HG02642 (cell line): ENCODE results near the gene TRIM24.
"Not testable (repeated sequence)": the region's sequence is repeated elsewhere in the genome, so short reads cannot be mapped to it uniquely, and the experiment has no call there.

Experiments used
- ATAC-seq: cut with Tn5 transposase; IDR thresholded peaks from one replicate; pipeline ENCODE4 v1.9.1; 2021; ENCODE audit warnings: mild to moderate bottlenecking; ENCODE audit not compliant: unreplicated experiment, poor library complexity

TRIM24 gene

GRCh38 chr7:138491612-138492386, 31.7 kb downstream of the TRIM24 start:
- ATAC-seq = no peak

GRCh38 chr7:138492423-138492822, 32.4 kb downstream of the TRIM24 start:
- ATAC-seq = no peak

- ATAC-seq = no peak
Observed at GRCh38 chr7:138493535-138493934, 33.5 kb downstream of the TRIM24 start.

- no peak for ATAC-seq
Observed at GRCh38 chr7:138495485-138495884, 35.4 kb downstream of the TRIM24 start.

- no peak for ATAC-seq
Observed at GRCh38 chr7:138499340-138499739, 39.3 kb downstream of the TRIM24 start.

GRCh38 chr7:138500303-138500702, 40.2 kb downstream of the TRIM24 start:
- not testable (repeated sequence) for ATAC-seq

- no peak for ATAC-seq
Observed at GRCh38 chr7:138500892-138501291, 40.8 kb downstream of the TRIM24 start.

- ATAC-seq = no peak
Observed at GRCh38 chr7:138502023-138502767, 42.1 kb downstream of the TRIM24 start.

- no peak for ATAC-seq
Observed at GRCh38 chr7:138505361-138505873, 45.4 kb downstream of the TRIM24 start.

- ATAC-seq = no peak
Observed at GRCh38 chr7:138506764-138507163, 46.7 kb downstream of the TRIM24 start.

GRCh38 chr7:138510003-138510402, 49.9 kb downstream of the TRIM24 start:
- ATAC-seq = peak; percentile 77

- no peak for ATAC-seq
Observed at GRCh38 chr7:138512092-138512858, 52.2 kb downstream of the TRIM24 start.

GRCh38 chr7:138512885-138513284, 52.8 kb downstream of the TRIM24 start:
- ATAC-seq = no peak

- ATAC-seq = no peak
Observed at GRCh38 chr7:138513344-138513871, 53.3 kb downstream of the TRIM24 start.

- ATAC-seq = no peak
Observed at GRCh38 chr7:138514044-138514443, 54.0 kb downstream of the TRIM24 start.

GRCh38 chr7:138515001-138515528, 55.0 kb downstream of the TRIM24 start:
- ATAC-seq = peak; percentile 71

- no peak for ATAC-seq
Observed at GRCh38 chr7:138519061-138519798, 59.2 kb downstream of the TRIM24 start.

- no peak for ATAC-seq
Observed at GRCh38 chr7:138520742-138521141, 60.7 kb downstream of the TRIM24 start.

- ATAC-seq = no peak
Observed at GRCh38 chr7:138521837-138522461, 61.9 kb downstream of the TRIM24 start.
